GM11168 (cell line): Measurements from ENCODE around the gene TREX2.

Experiments used
- in situ Hi-C: fragments of 300-500 bp; cut with MboI; formaldehyde crosslinking; loops from one replicate; pipeline ENCODE4 v1.12.0; 2022; ENCODE audit warnings: low sequenced_read_pairs; ENCODE audit not compliant: unreplicated experiment

The TREX2 gene

GRCh38 chrX:153476666-153477363 lies 31.0 kb upstream of the TREX2 start:
- in situ Hi-C loops, result no loop called here

DNA sequence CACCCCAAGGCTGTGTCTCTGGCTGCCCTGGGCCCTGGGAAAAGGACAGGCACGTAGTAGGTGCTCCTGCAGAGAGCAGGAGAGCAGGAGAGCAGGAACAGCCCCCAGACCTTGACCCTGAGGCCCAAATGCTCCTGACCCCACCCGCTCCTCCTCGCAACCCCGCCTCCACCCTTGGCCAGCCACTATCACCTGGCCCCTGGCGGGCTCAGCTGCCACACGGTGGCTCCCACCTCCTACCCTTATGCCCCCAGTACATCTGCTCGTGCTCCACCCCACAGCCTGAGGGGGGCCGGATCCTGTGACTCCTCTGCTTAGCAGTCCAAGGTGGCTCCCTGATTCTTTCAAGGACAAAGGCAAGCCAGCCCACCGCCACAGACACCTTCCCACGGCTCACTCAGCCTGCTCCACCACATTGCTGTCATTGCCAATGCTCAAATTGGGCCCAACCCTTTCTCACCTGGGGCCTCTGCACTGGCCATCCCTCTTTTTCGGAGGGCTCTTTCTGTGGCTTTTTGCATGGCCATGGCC lies 30.0 kb upstream of the TREX2 start:
- in situ Hi-C loops, result no loop called here

DNA sequence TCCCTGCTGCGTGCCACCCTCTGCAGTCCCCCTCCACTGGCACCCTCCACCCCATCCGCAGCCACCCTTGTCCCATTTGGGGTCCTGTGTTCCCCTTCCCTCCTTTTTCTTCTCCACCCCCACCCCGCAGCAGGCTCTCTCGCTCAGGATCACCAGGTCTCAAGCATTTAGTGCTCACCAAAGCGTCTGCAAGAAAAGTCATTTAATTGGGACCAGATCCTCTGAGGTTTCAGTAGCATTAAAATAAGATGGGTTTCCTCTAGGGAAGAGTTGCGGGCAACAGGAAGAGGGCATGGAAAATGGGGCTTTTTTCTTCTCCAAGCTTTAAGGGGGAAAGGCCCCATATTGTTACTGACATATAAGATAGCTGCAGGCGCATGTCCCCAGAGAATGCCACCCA lies 29.4 kb upstream of the TREX2 start:
- in situ Hi-C loops, result no loop called here

DNA sequence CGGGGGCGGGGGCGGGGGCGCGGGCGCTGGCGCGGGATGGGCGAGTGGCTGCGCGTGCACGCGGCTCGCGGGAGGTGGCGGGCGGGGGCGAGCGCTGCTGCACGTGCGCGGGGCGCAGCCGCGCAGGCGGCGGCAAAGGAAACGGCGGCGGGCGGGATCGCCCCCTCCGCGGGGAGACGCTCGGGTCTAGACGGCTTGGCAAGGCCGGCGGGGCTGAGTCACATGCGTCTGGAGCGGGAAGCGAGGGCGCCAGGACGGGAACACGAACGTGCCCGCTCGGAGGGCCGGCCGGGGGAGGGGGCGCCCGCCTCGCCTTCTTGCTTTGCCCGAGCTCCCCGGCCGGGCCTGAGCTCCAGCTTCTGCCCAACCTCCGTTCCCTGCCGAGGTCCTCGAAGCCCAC lies 28.9 kb upstream of the TREX2 start:
- in situ Hi-C loops, result no loop called here

DNA sequence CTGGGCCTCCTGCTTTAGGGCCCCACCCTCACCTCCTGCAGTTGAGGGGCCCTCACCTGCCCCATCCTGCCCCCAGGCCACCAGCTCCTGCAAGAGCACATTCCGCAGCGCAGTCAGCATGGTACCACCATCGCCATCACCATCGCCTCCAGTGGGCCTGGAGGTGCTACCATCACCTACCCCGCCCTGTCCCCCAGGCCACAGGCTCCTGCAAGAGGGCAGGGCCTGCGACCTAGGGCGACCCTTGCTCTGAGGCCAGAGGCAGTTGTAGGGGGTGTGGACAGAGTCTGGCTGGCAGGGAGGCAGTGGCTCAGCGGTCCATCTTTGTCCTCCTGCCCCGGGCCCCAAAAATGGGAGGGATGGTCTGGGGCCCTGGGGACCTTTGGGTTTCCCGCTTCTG lies 28.4 kb upstream of the TREX2 start:
- in situ Hi-C loops, result no loop called here

- in situ Hi-C loops, result no loop called here
Observed at GRCh38 chrX:153473126-153473525, 27.3 kb upstream of the TREX2 start.

GRCh38 chrX:153471663-153472280 lies 25.9 kb upstream of the TREX2 start:
- in situ Hi-C loops, result no loop called here

DNA sequence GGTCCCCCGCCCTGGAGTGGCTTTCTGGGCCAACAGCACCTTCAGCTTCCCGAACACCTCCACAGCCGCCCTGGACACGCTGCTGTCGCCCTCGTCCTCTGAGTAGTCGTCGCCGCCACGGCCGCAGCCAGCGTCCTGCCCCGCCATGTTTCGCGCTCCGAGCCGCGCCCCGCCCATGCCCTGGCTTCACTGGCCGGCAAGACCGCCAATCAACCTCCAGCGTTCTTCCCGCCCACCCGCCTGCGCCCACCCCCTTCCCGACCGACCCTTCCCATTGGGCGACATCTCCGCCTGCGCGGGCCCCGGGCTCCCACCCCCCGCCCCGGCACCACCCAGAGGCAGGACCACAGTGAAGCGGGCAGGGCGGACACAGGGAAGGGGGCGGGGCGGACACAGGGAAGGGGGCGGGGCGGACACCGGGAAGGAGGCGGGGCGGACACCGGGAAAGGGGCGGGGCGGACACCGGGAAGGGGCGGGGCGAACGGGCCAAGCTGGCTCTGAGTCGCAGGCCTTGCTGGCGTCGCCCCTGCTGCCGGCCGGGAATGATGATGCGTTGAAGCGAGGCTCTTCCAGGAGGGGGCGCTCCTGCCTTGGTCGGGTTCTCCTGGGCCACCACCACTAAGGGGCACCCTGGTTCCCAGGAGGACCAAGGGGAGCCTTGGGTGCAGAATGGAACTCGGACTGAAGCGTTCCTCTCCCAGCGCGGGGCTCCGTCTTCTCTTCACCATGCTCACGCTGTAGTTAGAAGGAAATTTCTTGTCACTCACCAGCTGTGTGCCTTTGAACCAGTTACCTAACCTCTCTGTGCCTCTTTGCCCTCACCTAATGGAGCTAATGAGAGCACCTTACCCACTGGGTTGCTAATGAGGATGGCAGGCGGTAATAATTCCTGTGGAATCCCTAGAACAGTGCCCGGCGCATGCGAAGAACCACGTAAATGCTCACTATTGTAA lies 24.8 kb upstream of the TREX2 start, which contains the start of gene HAUS7:
Gene HAUS7 (minus strand): TSS at position 166 of the 953 bp plus-strand sequence. CDS start 19 bp downstream, at position 147.
- in situ Hi-C loops, result no loop called here

GRCh38 chrX:153469811-153470410 lies 24.1 kb upstream of the TREX2 start:
- in situ Hi-C loops, result no loop called here

GRCh38 chrX:153468008-153468580 lies 22.2 kb upstream of the TREX2 start:
- in situ Hi-C loops, result no loop called here

DNA sequence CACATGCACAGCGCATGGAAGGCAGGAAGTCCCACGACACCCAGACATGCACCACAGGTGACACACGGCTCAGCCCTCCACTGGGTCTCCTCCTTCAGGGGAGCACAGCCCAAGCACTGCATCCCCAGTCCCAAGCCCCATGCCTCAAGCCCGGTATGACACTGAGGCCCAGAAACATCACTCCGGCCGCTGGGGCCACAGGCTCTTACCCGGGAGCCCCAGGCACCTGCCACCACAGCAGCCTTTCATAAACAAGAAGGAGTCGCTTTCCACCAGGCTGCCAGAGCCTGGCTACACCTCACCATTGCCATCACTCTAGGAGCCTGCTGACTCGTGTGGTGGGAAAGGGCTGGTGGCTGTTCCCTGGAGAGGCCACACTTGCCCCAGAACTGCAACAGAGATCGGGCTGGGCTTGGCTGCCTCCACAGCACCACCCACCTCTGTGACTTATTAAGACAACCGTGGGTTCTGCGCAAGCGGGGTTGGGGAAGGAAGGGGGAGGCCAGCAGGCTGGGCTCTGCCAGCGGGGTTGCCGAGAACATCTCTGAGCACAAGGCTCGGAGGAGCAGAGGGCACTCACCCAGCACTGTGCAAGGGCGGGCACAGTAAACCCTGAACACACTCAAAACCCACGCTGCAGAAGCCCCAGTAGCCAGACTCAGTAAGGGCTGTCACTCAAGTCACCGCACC lies 20.0 kb upstream of the TREX2 start:
- in situ Hi-C loops, result no loop called here

DNA sequence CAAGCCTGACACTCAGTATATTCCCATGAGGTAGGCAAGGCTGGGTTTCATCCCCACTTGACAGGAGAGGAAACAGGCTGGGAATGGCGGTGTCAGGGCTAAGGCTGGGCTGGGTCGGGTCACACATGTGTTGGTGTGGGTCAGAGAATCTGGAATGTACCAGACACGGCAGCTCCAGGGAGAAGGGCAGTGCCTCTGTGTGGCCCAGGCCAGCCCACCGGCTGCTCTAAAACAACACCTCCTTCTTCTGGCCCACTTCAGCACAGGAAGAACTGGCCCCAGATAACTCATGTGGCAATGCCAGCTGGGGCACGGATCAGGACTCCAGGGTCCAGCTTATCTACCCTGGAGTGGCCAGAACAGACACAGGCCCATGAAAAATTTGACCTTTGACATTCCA lies 18.3 kb upstream of the TREX2 start:
- in situ Hi-C loops, result no loop called here

DNA sequence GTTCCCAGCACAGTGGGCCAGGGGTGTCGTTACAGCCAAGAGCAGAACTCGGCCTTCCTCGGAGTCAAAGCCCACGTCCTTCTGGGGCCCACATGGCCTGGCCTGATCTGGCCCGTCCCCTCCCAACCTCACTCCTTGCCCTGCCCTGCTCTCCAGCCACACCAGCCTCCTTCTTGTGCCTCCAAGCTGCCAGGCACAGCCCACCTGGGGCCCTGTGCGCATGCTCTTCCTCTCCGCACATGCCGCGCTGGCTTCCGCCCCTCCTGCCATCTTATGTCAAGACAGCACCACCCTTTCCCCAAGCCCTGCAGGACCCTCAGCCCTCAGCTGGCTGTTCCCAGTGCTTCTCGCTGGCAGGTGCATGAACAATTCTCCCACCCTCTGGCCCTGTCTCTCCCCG lies 17.7 kb upstream of the TREX2 start:
- in situ Hi-C loops, result no loop called here

DNA sequence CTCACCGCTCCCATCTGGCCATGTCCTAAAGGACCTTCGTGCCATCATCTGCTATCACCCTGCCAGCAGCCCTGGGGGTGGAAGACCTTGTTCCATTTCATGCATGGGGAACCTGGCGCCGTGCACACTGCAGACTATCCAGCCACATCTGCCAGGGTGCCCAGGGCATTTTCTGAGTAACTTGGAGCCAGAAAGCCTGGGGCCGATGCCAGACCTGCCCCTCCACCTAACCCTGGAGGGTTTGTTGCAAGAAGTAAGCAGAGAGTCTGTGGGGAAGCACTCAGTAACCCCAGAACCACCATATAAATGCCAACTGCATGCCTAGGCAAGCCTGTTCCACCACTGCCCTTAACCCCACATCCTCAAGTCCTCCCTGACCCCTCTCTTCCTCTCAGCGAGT lies 17.2 kb upstream of the TREX2 start:
- in situ Hi-C loops, result no loop called here

GRCh38 chrX:153462291-153462690 lies 16.4 kb upstream of the TREX2 start:
- in situ Hi-C loops, result no loop called here

DNA sequence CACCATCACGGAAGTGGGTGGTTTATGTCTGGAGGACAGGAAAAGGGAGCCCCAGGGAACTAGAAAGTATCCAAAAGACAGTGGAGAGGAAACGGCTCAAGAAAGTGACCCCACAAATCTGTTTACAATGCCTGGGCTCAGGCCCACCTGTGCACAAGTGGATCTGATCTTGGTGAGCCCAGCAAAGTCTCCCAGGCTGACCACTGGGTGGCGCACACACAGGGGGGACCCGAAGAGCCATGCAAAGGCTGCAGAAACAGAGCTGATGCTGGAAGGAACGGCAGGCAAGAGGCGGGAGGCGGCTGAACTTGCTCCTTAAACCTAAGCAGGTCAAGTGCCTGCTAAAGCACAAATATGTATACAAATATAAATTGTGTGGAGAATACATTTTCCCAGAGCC lies 15.0 kb upstream of the TREX2 start:
- in situ Hi-C loops, result no loop called here

DNA sequence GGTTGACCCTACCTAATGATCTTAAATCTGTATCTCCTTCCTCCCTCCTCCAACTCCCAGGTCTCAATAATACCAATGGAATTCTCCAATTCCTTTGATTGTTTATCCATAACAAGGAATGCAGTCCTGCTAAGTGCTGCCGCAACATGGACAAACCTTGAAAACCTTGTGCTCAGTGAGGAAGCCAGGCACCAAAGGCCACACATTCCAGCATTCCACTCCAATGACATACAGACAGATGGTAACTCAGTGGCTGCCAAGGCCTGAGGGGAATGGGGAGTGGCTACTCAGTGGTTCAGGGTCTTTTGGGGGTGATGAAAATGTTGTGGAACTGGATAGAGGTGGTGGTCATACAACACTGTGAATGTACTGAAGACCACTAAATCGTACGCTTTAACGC lies 14.1 kb upstream of the TREX2 start:
- in situ Hi-C loops, result no loop called here

GRCh38 chrX:153458476-153458875 lies 12.6 kb upstream of the TREX2 start:
- in situ Hi-C loops, result no loop called here

DNA sequence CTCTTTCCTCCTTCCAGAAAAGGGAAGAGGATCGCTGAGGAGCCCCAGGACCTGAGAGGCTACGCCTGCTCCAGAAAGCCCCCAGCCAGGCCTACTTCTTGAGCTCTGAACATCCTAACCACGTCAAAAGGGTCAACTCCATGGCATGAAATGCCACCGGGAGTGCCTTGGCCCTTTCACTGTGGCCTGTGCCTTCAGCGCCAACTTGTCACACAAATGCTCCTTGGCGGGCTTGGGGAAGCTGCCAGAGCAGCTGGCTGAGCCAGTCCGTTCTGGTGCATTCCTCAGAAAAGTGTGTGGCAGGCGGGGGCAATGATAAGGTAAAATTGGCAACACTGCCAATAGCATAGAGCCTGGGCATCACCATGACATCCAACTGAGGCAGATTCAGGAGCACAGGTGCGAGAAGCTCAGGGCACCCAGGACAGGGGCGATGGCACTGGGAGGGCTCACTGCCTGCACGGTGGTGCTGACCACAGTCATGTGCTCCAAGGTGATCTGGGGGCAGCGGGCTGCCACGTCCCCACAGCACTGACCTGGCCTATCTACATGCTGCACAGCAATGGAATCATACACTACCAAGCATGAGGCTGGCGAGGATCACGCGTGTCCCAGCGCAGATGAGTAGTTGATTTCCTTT lies 12.1 kb upstream of the TREX2 start:
- in situ Hi-C loops, result no loop called here
